Measurements from ENCODE around the gene MYO5B.
"Not testable (repeated sequence)": the region's sequence is repeated elsewhere in the genome, so short reads cannot be mapped to it uniquely, and the experiment has no call there.

MYO5B gene

GRCh38 chr18:50097702-50098101, 97.2 kb downstream of the MYO5B start:
- no peak for TF ChIP-seq ZFX (IDR thresholded peaks at IDR 0.05)
- TF ChIP-seq, protein P1, sequence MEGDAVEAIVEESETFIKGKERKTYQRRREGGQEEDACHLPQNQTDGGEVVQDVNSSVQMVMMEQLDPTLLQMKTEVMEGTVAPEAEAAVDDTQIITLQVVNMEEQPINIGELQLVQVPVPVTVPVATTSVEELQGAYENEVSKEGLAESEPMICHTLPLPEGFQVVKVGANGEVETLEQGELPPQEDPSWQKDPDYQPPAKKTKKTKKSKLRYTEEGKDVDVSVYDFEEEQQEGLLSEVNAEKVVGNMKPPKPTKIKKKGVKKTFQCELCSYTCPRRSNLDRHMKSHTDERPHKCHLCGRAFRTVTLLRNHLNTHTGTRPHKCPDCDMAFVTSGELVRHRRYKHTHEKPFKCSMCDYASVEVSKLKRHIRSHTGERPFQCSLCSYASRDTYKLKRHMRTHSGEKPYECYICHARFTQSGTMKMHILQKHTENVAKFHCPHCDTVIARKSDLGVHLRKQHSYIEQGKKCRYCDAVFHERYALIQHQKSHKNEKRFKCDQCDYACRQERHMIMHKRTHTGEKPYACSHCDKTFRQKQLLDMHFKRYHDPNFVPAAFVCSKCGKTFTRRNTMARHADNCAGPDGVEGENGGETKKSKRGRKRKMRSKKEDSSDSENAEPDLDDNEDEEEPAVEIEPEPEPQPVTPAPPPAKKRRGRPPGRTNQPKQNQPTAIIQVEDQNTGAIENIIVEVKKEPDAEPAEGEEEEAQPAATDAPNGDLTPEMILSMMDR (conservative IDR thresholded peaks at IDR 0.05) = no peak
- H3K27ac ChIP-seq = no peak overlapping the region

- no peak for TF ChIP-seq ZFX (IDR thresholded peaks at IDR 0.05)
- TF ChIP-seq, protein P1 (conservative IDR thresholded peaks at IDR 0.05) = no peak
- H3K27ac ChIP-seq = no peak overlapping the region
Measured at GRCh38 chr18:50096766-50097435, 98.0 kb downstream of the MYO5B start.

- H3K27ac ChIP-seq = not testable (repeated sequence)
Measured at GRCh38 chr18:50094786-50095185, 100.2 kb downstream of the MYO5B start.

- no peak overlapping the region for H3K27ac ChIP-seq
- TF ChIP-seq, protein P1 (conservative IDR thresholded peaks at IDR 0.05) = no peak
- no peak for TF ChIP-seq ZFX (IDR thresholded peaks at IDR 0.05)
Measured at GRCh38 chr18:50094221-50094773, 100.7 kb downstream of the MYO5B start.

DNA sequence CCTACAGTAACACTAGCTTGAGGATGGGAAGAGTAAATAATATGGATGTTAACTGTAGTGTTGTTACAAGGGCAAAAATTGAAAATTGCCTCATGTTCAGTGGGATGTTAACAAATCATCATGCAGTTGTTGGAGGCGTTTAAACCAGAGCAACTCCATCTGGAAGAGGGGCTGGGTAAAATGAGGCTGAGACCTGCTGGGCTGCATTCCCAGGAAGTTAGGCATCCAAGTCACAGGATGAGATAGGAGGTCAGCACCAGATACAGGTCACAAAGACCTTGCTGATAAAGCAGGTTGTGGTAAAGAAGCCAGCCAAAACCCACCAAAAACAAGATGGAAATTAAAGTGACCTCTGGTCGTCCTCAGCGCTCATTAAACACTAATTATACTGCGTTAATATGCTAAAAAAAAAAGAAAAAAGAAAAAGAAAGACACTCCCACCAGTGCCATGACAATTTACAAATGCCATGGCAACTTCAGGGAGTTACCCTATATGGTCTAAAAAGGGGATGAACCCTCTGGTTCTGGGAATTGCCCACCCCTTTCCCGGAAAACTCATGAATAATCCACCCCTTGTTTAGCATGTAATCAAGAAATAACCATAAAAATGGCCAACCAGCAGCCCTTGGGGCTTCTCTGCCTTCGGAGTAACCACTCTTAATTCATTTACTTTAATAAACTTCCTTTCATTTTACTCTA, 101.4 kb downstream of the MYO5B start:
- TF ChIP-seq ZFX (IDR thresholded peaks at IDR 0.05) = no peak
- TF ChIP-seq, protein P1 (conservative IDR thresholded peaks at IDR 0.05) = no peak
- no peak overlapping the region for H3K27ac ChIP-seq

GRCh38 chr18:50092245-50092805, 102.6 kb downstream of the MYO5B start:
- TF ChIP-seq ZFX (IDR thresholded peaks at IDR 0.05) = no peak
- TF ChIP-seq, protein P1 (conservative IDR thresholded peaks at IDR 0.05) = no peak
- H3K27ac ChIP-seq = no peak overlapping the region

DNA sequence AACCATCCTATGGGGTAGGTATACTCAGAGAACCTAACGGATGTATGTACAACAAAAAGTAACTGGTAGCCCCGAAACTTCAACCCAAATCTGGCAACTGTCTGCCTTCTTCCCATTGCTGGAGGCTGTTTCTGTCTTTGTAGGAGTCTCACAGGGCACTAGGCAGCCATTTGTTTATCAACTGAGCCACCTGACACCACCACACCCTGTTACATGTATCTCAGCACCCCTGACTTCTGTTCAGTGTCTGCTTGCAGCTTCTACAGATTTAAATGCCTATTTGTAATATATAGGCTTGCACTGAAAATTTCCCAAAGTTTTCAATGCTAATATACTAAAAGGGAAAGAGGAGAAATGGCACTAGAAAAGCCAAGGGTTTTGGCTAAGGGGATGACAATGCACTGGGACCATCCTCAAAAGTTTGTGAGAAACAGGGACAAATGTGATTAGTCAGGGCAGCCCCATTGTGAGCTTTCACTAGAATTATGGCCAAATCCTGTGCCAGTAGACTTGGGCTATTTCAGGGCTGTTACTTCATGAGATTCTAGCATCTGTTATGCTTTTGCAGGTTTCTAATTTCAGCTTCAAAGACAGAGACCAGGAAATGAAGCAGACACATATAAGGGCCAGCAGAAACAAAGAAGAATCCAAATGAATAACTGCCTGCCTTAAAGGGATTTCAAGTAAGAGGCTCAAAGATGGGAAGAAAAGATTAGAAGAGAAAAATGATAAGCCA, 103.3 kb downstream of the MYO5B start:
- H3K27ac ChIP-seq = no peak overlapping the region
- no peak for TF ChIP-seq ZFX (IDR thresholded peaks at IDR 0.05)
- TF ChIP-seq, protein P1 (conservative IDR thresholded peaks at IDR 0.05) = no peak
